Gastrocnemius medialis (tissue), 4 donors: ENCODE data around the gene MAG. TPM values are rescaled to one million over a fixed set of nuclear protein-coding genes. Genes with fewer than 3 reads are reported as not detected.

Experiments used
- ATAC-seq, 2 donors: fragments of 150-250 bp; one replicate each; pipeline ENCODE4 v1.9.1; 2016
- DNase-seq, 2 donors: peaks; one replicate each; pipeline ENCODE4 v3.0.0-alpha.2; 2019
- H3K27ac ChIP-seq, 4 donors: fragments of 200-600 bp; sonication (generic); 1 replicate in 1 of 4; 2 replicates in 3 of 4; pipeline ENCODE4 v1.5.1; 2016 to 2018; ENCODE audit warnings: mild to moderate bottlenecking in 2 of 4, moderate library complexity in 1 of 4
- H3K27me3 ChIP-seq, 3 donors: fragments of 200-600 bp; sonication (generic) in 2 of 3; 1 replicate in 1 of 3; 2 replicates in 2 of 3; pipeline versions ENCODE4 v1.5.1 to v1.6.0; 2016 to 2019; ENCODE audit warnings: mild to moderate bottlenecking in 1 of 3, moderate library complexity in 1 of 3
- H3K36me3 ChIP-seq, 2 donors: fragments of 200-600 bp; sonication (generic) in 1 of 2; one replicate each; pipeline ENCODE4 v1.5.1; 2017 to 2018
- H3K4me1 ChIP-seq, 2 donors: fragments of 200-600 bp; sonication (generic) in 1 of 2; one replicate each; pipeline ENCODE4 v1.5.1; 2016 to 2017; ENCODE audit warnings: mild to moderate bottlenecking in 2 of 2
- H3K4me3 ChIP-seq, 4 donors: fragments of 200-600 bp; sonication (generic) in 3 of 4; 1 replicate in 1 of 4; 2 replicates in 3 of 4; pipeline ENCODE4 v1.5.1; 2016 to 2019; ENCODE audit warnings: mild to moderate bottlenecking in 2 of 4
- H3K9me3 ChIP-seq, 3 donors: fragments of 200-600 bp; sonication (generic) in 2 of 3; 1 replicate in 1 of 3; 2 replicates in 2 of 3; pipeline ENCODE4 v1.5.1; 2016 to 2019
- CTCF ChIP-seq, 5 experiments: fragments of 450-650 bp in 3 of 5; fragments of 200-600 bp in 2 of 5; sonication (generic) in 2 of 5; IDR thresholded peaks in 4 of 5; conservative IDR thresholded peaks in 1 of 5; 1 replicate in 4 of 5; 2 replicates in 1 of 5; pipeline ENCODE4 v1.5.1; 2016 to 2019; ENCODE audit warnings: antibody characterized with exemption in 5 of 5, mild to moderate bottlenecking in 3 of 5, moderate library complexity in 3 of 5
- POLR2A ChIP-seq, 2 donors: fragments of 450-650 bp; IDR thresholded peaks; one replicate each; pipeline ENCODE4 v1.6.1; 2017; ENCODE audit warnings: antibody characterized with exemption in 2 of 2, mild to moderate bottlenecking in 2 of 2, moderate library complexity in 2 of 2
- in situ Hi-C, 4 donors: fragments of 200-750 bp; cut with MboI; loops; one replicate each; pipeline versions ENCODE4 v1.15.0 to v1.8.0; 2017; ENCODE audit warnings: low sequenced_read_pairs in 4 of 4
- intact Hi-C: fragments of 100-400 bp; cut with DNase I; formaldehyde crosslinking; loops from one replicate; pipeline ENCODE4 v1.15.1; 2023; ENCODE audit warnings: low total_unique reads
- total RNA-seq, 4 donors: library from RNA; depleted of rRNA; stranded (reverse); fragments of >200 nt; gene quantifications; one replicate each; pipeline versions ENCODE4 v1.1.0 to v1.2.3, GENCODE V29; 2016

Gene MAG
- total RNA-seq, 4 donors from 2014 or later: 0.24 to 1.5 TPM; not detected in 2

GRCh38 chr19:35317464-35318043, 25.6 kb downstream of the MAG start:
- peaks cover 0 to 6% (median 0%) of the 10 kb centered on the region in 3 donors for H3K27me3 ChIP-seq
- H3K27ac ChIP-seq: no peak overlapping the region
- no peak overlapping the region for H3K4me3 ChIP-seq
- ATAC-seq (no peak), DNase-seq (no peak)
- no peaks in the 10 kb centered on the region for H3K9me3 ChIP-seq
- intact Hi-C loops: no loop called here
- in situ Hi-C loops: no loop called here
- no peaks in the 10 kb centered on the region for H3K4me1 ChIP-seq
- H3K36me3 ChIP-seq: no peaks in the 10 kb centered on the region
- no peak for TF ChIP-seq POLR2A (IDR thresholded peaks at IDR 0.05)
- TF ChIP-seq CTCF (IDR thresholded peaks at IDR 0.05 in 4 of 5, conservative IDR thresholded peaks at IDR 0.05 in 1 of 5): no peak

- TF ChIP-seq POLR2A (IDR thresholded peaks at IDR 0.05): no peak
- no peak for TF ChIP-seq CTCF (IDR thresholded peaks at IDR 0.05 in 4 of 5, conservative IDR thresholded peaks at IDR 0.05 in 1 of 5)
- H3K9me3 ChIP-seq: no peaks in the 10 kb centered on the region
- ATAC-seq (peak; percentile 53 to 77), DNase-seq (peak; percentile 30 to 49)
- no peak overlapping the region for H3K4me3 ChIP-seq
- H3K36me3 ChIP-seq: no peaks in the 10 kb centered on the region
- H3K27ac ChIP-seq: no peak overlapping the region
- H3K4me1 ChIP-seq: no peaks in the 10 kb centered on the region
- in situ Hi-C loops (no loop called here), intact Hi-C loops (no loop called here)
- peaks cover 0 to 6% (median 0%) of the 10 kb centered on the region in 3 donors for H3K27me3 ChIP-seq
Observed at GRCh38 chr19:35318679-35319448, 26.9 kb downstream of the MAG start.

GRCh38 chr19:35320065-35320713, 28.2 kb downstream of the MAG start:
- in situ Hi-C loops (no loop called here), intact Hi-C loops (no loop called here)
- no peak for TF ChIP-seq POLR2A (IDR thresholded peaks at IDR 0.05)
- TF ChIP-seq CTCF (IDR thresholded peaks at IDR 0.05 in 4 of 5, conservative IDR thresholded peaks at IDR 0.05 in 1 of 5): no peak
- Histone ChIP-seq H3K9me3 (no peaks in the 10 kb centered on the region), H3K27me3 (peaks cover 0 to 6% (median 0%) of the 10 kb centered on the region in 3 donors), H3K4me3 (no peak overlapping the region), H3K36me3 (no peaks in the 10 kb centered on the region), H3K4me1 (no peaks in the 10 kb centered on the region), H3K27ac (no peak overlapping the region)
- ATAC-seq (no peak), DNase-seq (no peak)

GRCh38 chr19:35321291-35321690, 29.3 kb downstream of the MAG start:
- Histone ChIP-seq H3K36me3 (no peaks in the 10 kb centered on the region), H3K4me3 (no peak overlapping the region), H3K27ac (no peak overlapping the region), H3K9me3 (no peaks in the 10 kb centered on the region), H3K4me1 (no peaks in the 10 kb centered on the region), H3K27me3 (peaks cover 0 to 6% (median 0%) of the 10 kb centered on the region in 3 donors)
- TF ChIP-seq CTCF (IDR thresholded peaks at IDR 0.05 in 4 of 5, conservative IDR thresholded peaks at IDR 0.05 in 1 of 5) (no peak), POLR2A (IDR thresholded peaks at IDR 0.05) (no peak)
- in situ Hi-C loops (no loop called here), intact Hi-C loops (no loop called here)
- DNase-seq (no peak), ATAC-seq (no peak)
